Right lobe of liver (tissue), 6 donors: ENCODE results near the gene TELO2. TPM values are rescaled to one million over a fixed set of nuclear protein-coding genes. Genes with fewer than 3 reads are reported as not detected.
A peak's percentile ranks its signal among the peaks of the same experiment; 100 is the strongest.

Experiments used
- ATAC-seq, 4 donors: fragments of 200-7000 bp; cut with Tn5 transposase; one replicate each; pipeline ENCODE4 v1.9.1; 2020; ENCODE audit warnings: mild to moderate bottlenecking in 4 of 4, moderate library complexity in 4 of 4
- DNase-seq, 3 donors: peaks; one replicate each; pipeline ENCODE4 v3.0.0-alpha.2; 2020
- H3K27ac ChIP-seq, 3 donors: fragments of 200-600 bp; one replicate each; pipeline ENCODE4 v1.8.0; 2022
- H3K27me3 ChIP-seq, 2 donors: fragments of 200-600 bp; one replicate each; pipeline ENCODE4 v1.8.0; 2022
- H3K36me3 ChIP-seq, 4 donors: fragments of 200-600 bp; sonication (generic) in 1 of 4; one replicate each; pipeline versions ENCODE4 v1.5.1 to v1.8.0; 2017 to 2022; ENCODE audit warnings: control low read depth in 1 of 4
- H3K4me1 ChIP-seq, 4 donors: fragments of 200-600 bp; sonication (generic) in 1 of 4; one replicate each; pipeline versions ENCODE4 v1.5.1 to v1.8.0; 2017 to 2022; ENCODE audit warnings: control low read depth in 1 of 4
- H3K4me3 ChIP-seq, 3 donors: fragments of 200-600 bp; one replicate each; pipeline ENCODE4 v1.8.0; 2022
- H3K9me3 ChIP-seq, 4 donors: fragments of 200-600 bp; sonication (generic) in 1 of 4; one replicate each; pipeline versions ENCODE4 v1.5.1 to v1.8.0; 2017 to 2022; ENCODE audit warnings: control low read depth in 1 of 4
- POLR2A ChIP-seq: fragments of 450-650 bp; IDR thresholded peaks from one replicate; pipeline ENCODE4 v1.6.1; 2017; ENCODE audit warnings: antibody characterized with exemption, mild to moderate bottlenecking
- WGBS: methylation state at CpG from one replicate; pipeline ENCODE4 v1.1.6; 2018; ENCODE audit warnings: low coverage, low lambda C conversion rate; ENCODE audit not compliant: insufficient coverage; ENCODE audit errors: missing lambda C conversion rate; 5-methylcytosine and 5-hydroxymethylcytosine counted together
- intact Hi-C, 2 donors: fragments of 100-400 bp; cut with DNase I; formaldehyde crosslinking; loops; one replicate each; pipeline versions ENCODE4 v1.11.2 to v1.14.1; 2022
- total RNA-seq, 6 experiments: library from RNA; depleted of rRNA in 2 of 6; stranded (reverse); fragments of >200 nt in 2 of 6; fragmentation: NEBNext Ultra II Directional in 3 of 6; extraction: Animal tissue kit (Norgen Biotek cat#: 25700) in 3 of 6; gene quantifications; one replicate each; pipeline versions ENCODE4 v1.1.0 to v1.2.4, GENCODE V29; 2016 to 2023
- TF ChIP-seq, protein P1 (sequence below), 4 donors: fragments of 200-600 bp in 3 of 4; fragments of 450-650 bp in 1 of 4; IDR thresholded peaks; one replicate each; pipeline versions ENCODE4 v1.5.1 to v1.8.0; 2016 to 2022; ENCODE audit warnings: antibody characterized with exemption in 4 of 4, mild to moderate bottlenecking in 2 of 4
- donor health status: DM: no; HTN: yes; CAD: no.
- donor health status: DM: no; HTN: no; CAD: no.
- donor health status: DM: no; HTN: no; CAD: no.
- donor health status: DM: no; HTN: yes; CAD: no.
- donor health status: DM: no; HTN: yes; CAD: no.

Gene TELO2
- total RNA-seq, 6 experiments from 2014 or later, result 9.5 to 31.0 (median 20.8) TPM

DNA sequence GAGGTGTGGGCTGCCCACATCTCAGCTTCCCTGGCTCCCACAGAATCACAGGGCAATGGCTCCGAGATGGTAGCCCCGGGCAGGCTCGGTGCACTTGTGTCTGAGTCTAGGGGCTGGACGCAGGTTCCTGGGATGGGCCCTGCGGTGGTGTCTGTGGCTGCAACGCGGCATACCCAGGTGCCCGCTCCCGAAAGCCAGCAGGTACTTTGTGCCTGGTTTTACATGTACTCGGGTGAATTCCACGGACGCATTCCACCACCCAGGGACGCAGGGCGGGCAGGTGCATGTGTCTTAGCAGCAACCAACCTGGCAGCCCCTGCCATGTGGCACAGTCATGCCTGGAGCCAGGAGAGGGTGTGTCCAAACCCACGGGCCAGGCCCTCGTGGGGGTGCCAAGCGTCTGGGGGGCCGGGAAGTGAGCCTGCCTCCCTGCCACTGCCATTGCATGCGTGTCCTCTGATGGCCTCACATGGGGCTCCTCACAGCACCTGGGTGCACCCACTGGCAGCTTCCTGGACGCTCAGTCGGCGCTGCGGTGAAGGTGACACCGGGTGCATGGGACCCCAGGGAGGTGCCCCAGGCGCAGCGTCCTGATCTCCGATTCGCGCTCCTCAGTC, 35.9 kb downstream of the TELO2 start:
- TF ChIP-seq, protein P1, sequence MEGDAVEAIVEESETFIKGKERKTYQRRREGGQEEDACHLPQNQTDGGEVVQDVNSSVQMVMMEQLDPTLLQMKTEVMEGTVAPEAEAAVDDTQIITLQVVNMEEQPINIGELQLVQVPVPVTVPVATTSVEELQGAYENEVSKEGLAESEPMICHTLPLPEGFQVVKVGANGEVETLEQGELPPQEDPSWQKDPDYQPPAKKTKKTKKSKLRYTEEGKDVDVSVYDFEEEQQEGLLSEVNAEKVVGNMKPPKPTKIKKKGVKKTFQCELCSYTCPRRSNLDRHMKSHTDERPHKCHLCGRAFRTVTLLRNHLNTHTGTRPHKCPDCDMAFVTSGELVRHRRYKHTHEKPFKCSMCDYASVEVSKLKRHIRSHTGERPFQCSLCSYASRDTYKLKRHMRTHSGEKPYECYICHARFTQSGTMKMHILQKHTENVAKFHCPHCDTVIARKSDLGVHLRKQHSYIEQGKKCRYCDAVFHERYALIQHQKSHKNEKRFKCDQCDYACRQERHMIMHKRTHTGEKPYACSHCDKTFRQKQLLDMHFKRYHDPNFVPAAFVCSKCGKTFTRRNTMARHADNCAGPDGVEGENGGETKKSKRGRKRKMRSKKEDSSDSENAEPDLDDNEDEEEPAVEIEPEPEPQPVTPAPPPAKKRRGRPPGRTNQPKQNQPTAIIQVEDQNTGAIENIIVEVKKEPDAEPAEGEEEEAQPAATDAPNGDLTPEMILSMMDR (IDR thresholded peaks at IDR 0.05), result no peak
- no peak for TF ChIP-seq POLR2A
- H3K4me3 ChIP-seq, result no peak overlapping the region
- ATAC-seq (no peak), DNase-seq (peak in 1 of 3 donors; percentile 21)
- H3K27me3 ChIP-seq, result no peaks in the 10 kb centered on the region
- H3K27ac ChIP-seq, result no peak overlapping the region
- no peaks in the 10 kb centered on the region for H3K9me3 ChIP-seq
- H3K36me3 ChIP-seq, result no peaks in the 10 kb centered on the region
- H3K4me1 ChIP-seq, result no peaks in the 10 kb centered on the region
- WGBS, result no CpG with 5 or more reads among the region's 29 CpGs
- intact Hi-C loops, result no loop called here

DNA sequence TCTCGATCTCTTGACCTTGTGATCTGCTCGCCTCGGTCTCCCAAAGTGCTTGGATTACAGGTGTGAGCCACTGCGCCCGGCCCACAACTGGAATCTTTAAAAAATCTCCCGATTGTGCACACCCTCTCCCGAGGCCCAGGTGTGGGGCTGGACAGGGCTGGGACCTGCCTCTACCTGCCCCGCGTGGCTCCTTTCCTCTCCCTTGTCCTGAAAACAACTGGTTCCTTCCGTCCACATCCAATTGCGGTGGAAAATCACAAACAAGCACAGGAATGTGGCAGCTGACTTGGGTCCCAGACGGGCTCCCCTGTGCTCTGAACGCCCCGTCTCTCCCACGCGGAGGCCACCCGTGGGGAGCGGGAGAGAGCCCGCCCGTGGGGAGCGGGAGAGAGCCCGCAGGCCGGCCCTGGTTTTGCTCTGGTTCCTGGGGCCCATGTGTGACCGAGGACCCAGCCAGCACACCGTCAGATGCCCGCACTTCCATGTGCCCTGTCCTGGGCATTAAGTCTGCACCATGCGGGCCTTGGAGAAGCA, 37.3 kb downstream of the TELO2 start:
- intact Hi-C loops, result no loop called here
- H3K27ac ChIP-seq, result peak overlapping the region; percentile 51 to 75 (median 64)

DNA sequence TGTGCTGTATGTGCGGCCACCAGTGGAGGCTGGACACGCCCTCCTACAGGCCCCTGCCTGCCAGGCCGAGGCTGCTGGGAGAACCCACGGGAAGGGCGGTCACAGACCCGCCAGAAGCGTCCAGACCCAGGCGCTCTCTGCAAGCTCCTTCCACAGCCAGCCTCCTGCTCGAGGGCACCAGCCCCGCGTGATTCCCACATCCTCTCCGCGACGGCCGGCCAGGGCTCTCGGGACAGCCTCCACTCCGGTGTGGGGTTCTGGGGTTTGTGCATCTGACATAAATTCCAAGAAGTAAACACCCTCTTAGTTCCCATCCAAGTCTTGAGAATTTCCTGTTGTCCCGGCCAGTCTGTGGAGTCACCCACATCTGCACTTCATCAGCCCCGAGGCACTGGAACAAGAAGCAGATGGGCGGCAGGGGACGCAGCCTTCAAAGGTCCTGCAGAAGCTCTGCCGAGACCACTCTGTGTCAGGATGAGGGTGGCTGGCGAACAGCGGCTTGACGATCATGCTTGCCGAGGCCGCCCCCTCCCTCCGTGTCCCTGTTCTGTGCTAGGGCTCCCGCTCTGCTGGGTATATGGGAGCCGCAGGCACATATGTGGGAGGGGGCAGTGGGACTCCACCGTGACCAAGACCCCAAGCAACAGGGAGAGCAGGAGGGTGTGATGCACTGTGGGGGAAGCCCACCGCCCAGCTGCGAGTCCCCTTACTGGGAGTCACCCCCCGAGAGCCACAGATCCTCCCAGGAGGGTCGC, 37.9 kb downstream of the TELO2 start:
- ATAC-seq (peak; percentile 8 to 25 (median 16)), DNase-seq (peak in 1 of 3 donors; percentile 38)
- Histone ChIP-seq H3K9me3 (no peaks in the 10 kb centered on the region), H3K27ac (peak overlapping the region; percentile 51 to 75 (median 67)), H3K27me3 (no peaks in the 10 kb centered on the region), H3K36me3 (no peaks in the 10 kb centered on the region), H3K4me1 (no peaks in the 10 kb centered on the region), H3K4me3 (no peak overlapping the region)
- WGBS, result no CpG with 5 or more reads among the region's 35 CpGs
- TF ChIP-seq POLR2A, result peak; percentile 47
- TF ChIP-seq, protein P1 (IDR thresholded peaks at IDR 0.05), result no peak
- intact Hi-C loops, result no loop called here

More for the DNA sequence above, 37.3 kb downstream of the TELO2 start:
- Histone ChIP-seq H3K4me3 (no peak overlapping the region), H3K36me3 (no peaks in the 10 kb centered on the region), H3K27me3 (no peaks in the 10 kb centered on the region), H3K4me1 (no peaks in the 10 kb centered on the region), H3K9me3 (no peaks in the 10 kb centered on the region)
- no peak for TF ChIP-seq POLR2A
- TF ChIP-seq, protein P1 (IDR thresholded peaks at IDR 0.05), result no peak
- WGBS, result 70% methylated on average over 2 of the region's 27 CpGs
- DNase-seq, result peak in 1 of 3 donors; percentile 13
- ATAC-seq, result no peak

DNA sequence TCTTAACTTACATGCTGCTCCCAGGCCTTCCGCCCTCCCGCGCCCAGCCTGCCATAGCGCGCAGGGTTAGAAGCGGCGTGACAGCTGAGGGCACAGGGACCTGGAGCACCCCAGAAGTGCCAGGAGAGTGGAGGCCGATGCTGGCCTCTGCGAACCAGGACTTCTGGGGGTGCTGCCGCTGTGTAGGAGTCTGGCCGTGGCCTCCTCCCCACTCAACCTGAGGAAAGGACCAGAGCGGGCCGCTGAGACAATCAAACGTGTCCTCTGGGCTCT, 38.4 kb downstream of the TELO2 start:
- intact Hi-C loops, result no loop called here
- Histone ChIP-seq H3K36me3 (no peaks in the 10 kb centered on the region), H3K27ac (peak overlapping the region; percentile 51 to 75 (median 67)), H3K27me3 (no peaks in the 10 kb centered on the region), H3K4me3 (no peak overlapping the region), H3K9me3 (no peaks in the 10 kb centered on the region), H3K4me1 (no peaks in the 10 kb centered on the region)
- WGBS, result 73% methylated on average over 3 of the region's 14 CpGs
- no peak for ATAC-seq
- DNase-seq, result peak in 1 of 3 donors; percentile 18
- no peak for TF ChIP-seq POLR2A
- TF ChIP-seq, protein P1 (IDR thresholded peaks at IDR 0.05), result no peak
